MCF 10A (cell line): ENCODE measurements around the gene TLR4. TPM values are rescaled to one million over a fixed set of nuclear protein-coding genes. Genes with fewer than 3 reads are reported as not detected.

Experiments
- BruUV-seq: library from RNA; stranded (reverse); fragments of 400-500 nt; replicated peaks from 2 replicates; lab custom pipeline; 2021; lab: Mats Ljungman, UMichigan
- CTCF ChIA-PET: fragments of 300-600 bp; sonication (Branson Sonifier 250); formaldehyde crosslinking; extraction: SDS; loops from one replicate; lab custom pipeline; 2021; ENCODE audit warnings: antibody characterized with exemption, inconsistent platforms; lab: Yijun Ruan, JAX
- POLR2A ChIA-PET: fragments of 300-600, 350-650 bp; sonication (Branson Sonifier 250); formaldehyde crosslinking; extraction: SDS; loops from one replicate; lab custom pipeline; 2020; ENCODE audit warnings: antibody characterized with exemption, inconsistent platforms; lab: Yijun Ruan, JAX
- DNase-seq: peaks from one replicate; pipeline ENCODE4 v3.0.0-alpha.2; 2018; ENCODE audit not compliant: unreplicated experiment
- H3K27ac Mint-ChIP-seq: one replicate; pipeline ENCODE4 v1.8.0; 2022; ENCODE audit warnings: mild to moderate bottlenecking, low read depth, mixed read lengths; ENCODE audit not compliant: unreplicated experiment
- H3K27me3 Mint-ChIP-seq: one replicate; pipeline ENCODE4 v1.8.0; 2022; ENCODE audit warnings: mixed read lengths; ENCODE audit not compliant: insufficient read depth, unreplicated experiment
- H3K36me3 Mint-ChIP-seq: one replicate; pipeline ENCODE4 v1.8.0; 2022; ENCODE audit warnings: mild to moderate bottlenecking, moderate library complexity, mixed read lengths; ENCODE audit not compliant: insufficient read depth, unreplicated experiment
- H3K4me1 Mint-ChIP-seq: one replicate; pipeline ENCODE4 v1.8.0; 2022; ENCODE audit warnings: mixed read lengths; ENCODE audit not compliant: insufficient read depth, unreplicated experiment
- H3K4me3 Mint-ChIP-seq: one replicate; pipeline ENCODE4 v1.8.0; 2022; ENCODE audit warnings: mild to moderate bottlenecking, moderate library complexity, mixed read lengths; ENCODE audit not compliant: unreplicated experiment
- H3K9me3 Mint-ChIP-seq: one replicate; pipeline ENCODE4 v1.8.0; 2022; ENCODE audit warnings: mixed read lengths; ENCODE audit not compliant: unreplicated experiment
- intact Hi-C: fragments of 100-400 bp; cut with micrococcal nuclease; formaldehyde crosslinking; loops from 2 replicates; pipeline ENCODE4 v1.14.1; 2022
- total RNA-seq: library from RNA; stranded (reverse); gene quantifications from 2 replicates; pipeline ENCODE4 v1.2.3, GENCODE V29; 2022
- TF ChIP-seq, protein P1 (sequence below): fragments of 200-600 bp; IDR thresholded peaks from one replicate; pipeline ENCODE4 v1.8.0; 2022; ENCODE audit warnings: antibody characterized with exemption, mild to moderate bottlenecking; ENCODE audit not compliant: unreplicated experiment

TLR4 gene
- total RNA-seq, 1 experiment from 2014 or later: not detected

DNA sequence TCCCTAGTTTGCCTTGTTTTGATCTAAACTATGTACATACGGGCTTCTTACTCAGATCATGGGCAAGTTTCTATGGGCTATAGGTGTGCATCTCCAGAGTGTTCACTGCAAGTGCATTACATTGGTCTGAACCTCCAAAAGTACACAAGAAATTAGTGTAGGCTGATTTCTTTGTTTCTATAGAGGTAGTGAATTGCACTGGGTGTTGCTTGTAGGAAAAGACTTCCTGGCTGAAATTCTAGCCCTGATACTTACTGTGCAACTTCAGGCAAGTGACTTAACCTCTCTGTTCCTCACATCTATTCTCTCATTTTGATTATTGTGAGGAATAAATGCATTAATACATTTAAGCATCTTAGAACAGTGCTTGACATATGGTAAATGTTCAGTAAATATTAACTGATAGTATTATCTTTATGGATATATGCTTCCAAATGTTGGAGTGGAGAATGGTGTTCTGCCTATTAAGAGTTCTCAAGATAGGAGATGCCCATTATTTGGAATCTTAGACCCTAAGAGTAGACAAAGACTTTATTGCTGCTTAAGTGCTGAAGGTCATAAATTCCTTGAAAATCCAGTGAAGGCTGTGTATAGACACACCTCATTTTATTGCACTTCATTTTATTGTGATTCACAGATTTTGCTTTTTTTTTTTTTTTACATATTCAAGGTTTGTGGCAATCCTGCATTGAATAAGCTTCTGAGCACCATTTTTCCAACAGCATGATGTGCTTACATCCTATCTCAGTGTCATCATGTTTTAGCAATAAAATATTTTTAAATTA lies 38.4 kb upstream of the TLR4 start:
- POLR2A ChIA-PET: no interaction called here
- peaks cover 34% of the 10 kb centered on the region for H3K9me3 Mint-ChIP-seq
- TF ChIP-seq, protein P1, sequence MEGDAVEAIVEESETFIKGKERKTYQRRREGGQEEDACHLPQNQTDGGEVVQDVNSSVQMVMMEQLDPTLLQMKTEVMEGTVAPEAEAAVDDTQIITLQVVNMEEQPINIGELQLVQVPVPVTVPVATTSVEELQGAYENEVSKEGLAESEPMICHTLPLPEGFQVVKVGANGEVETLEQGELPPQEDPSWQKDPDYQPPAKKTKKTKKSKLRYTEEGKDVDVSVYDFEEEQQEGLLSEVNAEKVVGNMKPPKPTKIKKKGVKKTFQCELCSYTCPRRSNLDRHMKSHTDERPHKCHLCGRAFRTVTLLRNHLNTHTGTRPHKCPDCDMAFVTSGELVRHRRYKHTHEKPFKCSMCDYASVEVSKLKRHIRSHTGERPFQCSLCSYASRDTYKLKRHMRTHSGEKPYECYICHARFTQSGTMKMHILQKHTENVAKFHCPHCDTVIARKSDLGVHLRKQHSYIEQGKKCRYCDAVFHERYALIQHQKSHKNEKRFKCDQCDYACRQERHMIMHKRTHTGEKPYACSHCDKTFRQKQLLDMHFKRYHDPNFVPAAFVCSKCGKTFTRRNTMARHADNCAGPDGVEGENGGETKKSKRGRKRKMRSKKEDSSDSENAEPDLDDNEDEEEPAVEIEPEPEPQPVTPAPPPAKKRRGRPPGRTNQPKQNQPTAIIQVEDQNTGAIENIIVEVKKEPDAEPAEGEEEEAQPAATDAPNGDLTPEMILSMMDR: no peak
- no peak overlapping the region for H3K4me3 Mint-ChIP-seq
- intact Hi-C loops: no loop called here
- no peak for DNase-seq
- CTCF ChIA-PET: no interaction called here
- H3K4me1 Mint-ChIP-seq: no peaks in the 10 kb centered on the region
- H3K36me3 Mint-ChIP-seq: no peaks in the 10 kb centered on the region
- BruUV-seq: no TSS peak
- H3K27ac Mint-ChIP-seq: no peak overlapping the region
- H3K27me3 Mint-ChIP-seq: no peaks in the 10 kb centered on the region

DNA sequence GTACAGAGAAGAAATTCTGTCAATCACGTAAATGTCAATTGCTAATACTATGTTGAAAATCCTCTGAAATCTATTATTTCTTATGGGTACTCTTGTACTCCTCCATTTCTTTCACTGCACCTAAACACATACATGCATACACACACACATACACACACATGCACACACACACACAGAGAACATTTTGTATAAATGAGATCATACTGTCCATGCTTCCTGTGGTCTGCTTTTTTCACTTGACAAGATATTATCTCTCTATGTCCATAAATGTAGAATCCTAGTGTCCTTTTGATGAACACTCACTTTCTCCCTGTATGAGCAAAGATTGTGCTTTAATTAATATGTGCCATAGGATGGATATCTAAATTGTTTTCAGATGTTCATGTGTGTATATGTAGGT lies 32.7 kb upstream of the TLR4 start:
- CTCF ChIA-PET: no interaction called here
- H3K27ac Mint-ChIP-seq: no peak overlapping the region
- DNase-seq: no peak
- BruUV-seq: no TSS peak
- no peaks in the 10 kb centered on the region for H3K27me3 Mint-ChIP-seq
- peaks cover 42% of the 10 kb centered on the region for H3K9me3 Mint-ChIP-seq
- H3K4me3 Mint-ChIP-seq: no peak overlapping the region
- POLR2A ChIA-PET: no interaction called here
- no peaks in the 10 kb centered on the region for H3K36me3 Mint-ChIP-seq
- no peaks in the 10 kb centered on the region for H3K4me1 Mint-ChIP-seq
- TF ChIP-seq, protein P1: no peak
- intact Hi-C loops: no loop called here

DNA sequence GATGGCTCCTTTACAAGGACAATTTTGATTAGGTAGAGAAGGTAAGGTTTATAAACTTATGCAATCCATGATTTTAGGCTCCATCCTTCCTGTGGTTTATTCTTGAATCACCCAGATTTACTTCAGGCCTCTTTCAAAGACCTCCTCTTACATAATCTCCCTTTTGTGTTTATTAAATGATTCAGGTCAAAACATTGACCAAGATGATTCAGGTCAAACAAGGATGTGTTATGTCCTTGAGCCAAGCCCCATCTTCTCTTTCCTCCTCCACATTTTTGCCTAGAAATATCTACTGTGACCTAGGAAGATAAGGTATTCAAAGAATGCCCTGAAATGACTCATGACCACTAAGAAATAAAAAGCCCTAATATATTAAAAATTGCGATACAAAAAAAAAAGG lies 31.8 kb upstream of the TLR4 start:
- TF ChIP-seq, protein P1: no peak
- peak; percentile 82 for DNase-seq
- intact Hi-C loops: no loop called here
- Mint-ChIP-seq H3K27ac (no peak overlapping the region), H3K9me3 (peaks cover 42% of the 10 kb centered on the region), H3K36me3 (no peaks in the 10 kb centered on the region), H3K4me1 (no peaks in the 10 kb centered on the region), H3K4me3 (no peak overlapping the region), H3K27me3 (no peaks in the 10 kb centered on the region)
- no TSS peak for BruUV-seq
- ChIA-PET POLR2A (no interaction called here), CTCF (no interaction called here)

DNA sequence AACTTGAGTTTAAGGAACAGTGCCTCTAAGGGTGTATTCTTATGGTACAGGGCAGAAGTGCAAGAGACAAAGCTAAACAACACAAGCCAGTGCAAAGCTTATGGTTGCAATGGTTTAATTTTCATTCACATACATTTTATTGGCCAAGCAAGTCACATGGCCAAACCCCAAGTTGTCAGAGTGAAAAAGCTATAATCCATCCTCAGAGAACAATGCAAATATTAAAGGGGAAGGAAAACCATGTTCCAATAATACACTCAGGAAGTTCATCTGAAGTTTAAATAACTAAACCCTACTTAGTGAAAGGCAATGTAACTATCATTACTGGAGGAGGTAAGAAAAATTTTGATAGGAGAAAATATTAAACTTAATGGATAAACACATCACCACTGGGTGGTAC lies 26.6 kb upstream of the TLR4 start:
- Mint-ChIP-seq H3K27ac (no peak overlapping the region), H3K9me3 (peaks cover 33% of the 10 kb centered on the region), H3K4me3 (no peak overlapping the region), H3K4me1 (no peaks in the 10 kb centered on the region), H3K27me3 (no peaks in the 10 kb centered on the region), H3K36me3 (no peaks in the 10 kb centered on the region)
- no TSS peak for BruUV-seq
- intact Hi-C loops: no loop called here
- ChIA-PET POLR2A (no interaction called here), CTCF (interaction anchor here (0.7 to 1.1 kb wide), 3 partner anchors 9 to 960 kb away, joined by 3 read pairs; no protein-coding TSS in a partner anchor)
- TF ChIP-seq, protein P1: no peak
- no peak for DNase-seq
